ENCODE data around the gene MACROD2. TPM values are rescaled to one million over a fixed set of nuclear protein-coding genes. Genes with fewer than 3 reads are reported as not detected.

MACROD2 gene
- total RNA-seq, 1 experiment from 2014 or later, result 3.7 TPM

DNA sequence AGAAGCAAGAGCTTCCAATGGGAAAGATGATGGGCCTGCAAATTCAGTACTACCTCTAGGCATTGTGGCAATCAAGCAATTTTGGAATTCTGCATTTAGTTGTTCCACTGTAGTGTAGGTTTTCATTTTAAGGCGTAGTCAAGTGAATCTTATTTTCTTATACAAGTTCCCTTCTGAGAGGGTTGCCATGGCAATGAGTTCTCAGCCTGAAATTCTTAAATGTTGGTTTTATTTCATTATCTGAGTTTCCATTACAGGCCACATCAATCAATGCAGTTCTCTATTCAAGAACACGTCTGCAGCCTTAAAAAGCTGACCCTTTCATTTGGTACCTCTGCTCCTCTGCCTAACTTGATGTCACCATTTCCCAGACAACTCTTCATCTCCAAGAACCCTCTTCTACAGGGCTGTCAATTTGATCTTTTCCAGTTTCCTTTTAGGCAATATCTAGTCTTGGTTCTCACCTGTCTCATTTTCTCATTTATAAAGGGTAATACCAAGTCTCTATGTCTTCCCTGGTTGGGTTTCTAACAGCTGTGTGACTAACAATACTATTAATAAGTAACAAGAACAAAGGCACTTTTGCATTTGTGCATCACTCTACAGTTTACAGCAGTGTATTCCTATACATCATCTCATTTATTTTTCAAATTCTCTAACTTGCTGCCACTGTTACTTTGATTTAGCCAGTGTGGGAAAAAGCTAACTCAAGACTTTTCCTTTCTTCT, 1240.3 kb downstream of the MACROD2 start:
- Histone ChIP-seq H3K9me2 (ENCODE audit: insufficient read depth) (no peaks in the 10 kb centered on the region), H3K79me2 (ENCODE audit: insufficient read depth, low read length) (no peaks in the 10 kb centered on the region), H4K20me1 (ENCODE audit: insufficient read depth) (no peaks in the 10 kb centered on the region), H3K4me1 (ENCODE audit: control insufficient read depth in 1 of 2, insufficient read depth in 2 of 2, low read length in 2 of 2) (no peaks in the 10 kb centered on the region), H3K4me3 (replicated peaks in 1 of 2; ENCODE audit: low read depth in 1 of 2, low read length in 2 of 2) (no peak overlapping the region), H3K27me3 (ENCODE audit: insufficient read depth, low read length) (no peaks in the 10 kb centered on the region), H3K27ac (ENCODE audit: low read depth, low read length) (no peak overlapping the region), H3K4me2 (ENCODE audit: low read length) (no peak overlapping the region), H3K9me3 (ENCODE audit: control insufficient read depth in 1 of 2, insufficient read depth in 1 of 2, low read depth in 1 of 2, low read length in 2 of 2) (no peaks in the 10 kb centered on the region; a peak in 1 of 4 replicates), H2AFZ (ENCODE audit: low read depth, low read length, poor library complexity, severe bottlenecking) (no peak overlapping the region), H3K9ac (ENCODE audit: low read length) (no peak overlapping the region), H3K36me3 (ENCODE audit: control insufficient read depth in 1 of 2, insufficient read depth in 2 of 2, low read length in 2 of 2) (no peaks in the 10 kb centered on the region)
- POLR2A ChIA-PET, result no interaction called here
- BruUV-seq (replicated peaks), result no TSS peak
- no peak for DNase-seq (ENCODE audit: low read depth, low spot score)
- CTCF ChIA-PET, result no interaction called here
- no peak for ATAC-seq
- TF ChIP-seq MAX (IDR thresholded peaks at IDR 0.05) (no peak), CBX3 (IDR thresholded peaks at IDR 0.05; ENCODE audit: low read depth) (no peak), SIN3A (IDR thresholded peaks at IDR 0.05; ENCODE audit: low read depth) (no peak), ZNF274 (IDR thresholded peaks at IDR 0.05; ENCODE audit: low read depth, low read length) (no peak), POLR2A (IDR thresholded peaks at IDR 0.05; ENCODE audit: borderline replicate concordance, extremely low read depth, insufficient read depth, insufficient read length) (no peak), SP1 (IDR thresholded peaks at IDR 0.05; ENCODE audit: low read depth) (no peak), RAD21 (IDR thresholded peaks at IDR 0.05; ENCODE audit: low read depth) (no peak), CEBPB (IDR thresholded peaks at IDR 0.05; ENCODE audit: low read depth) (no peak), FOSL1 (IDR thresholded peaks at IDR 0.05; ENCODE audit: low read depth) (no peak), TCF7L2 (IDR thresholded peaks at IDR 0.05; ENCODE audit: borderline replicate concordance, extremely low read depth, insufficient read depth, insufficient read length) (no peak), EZH2 (IDR thresholded peaks at IDR 0.05) (no peak), YY1 (IDR thresholded peaks at IDR 0.05; ENCODE audit: extremely low read depth, insufficient replicate concordance, low read depth, low read length) (no peak), POLR2AphosphoS5 (IDR thresholded peaks at IDR 0.05; ENCODE audit: low read depth, low read length) (no peak), SRF (IDR thresholded peaks at IDR 0.05; ENCODE audit: low read depth) (no peak), EGR1 (IDR thresholded peaks at IDR 0.05; ENCODE audit: low read depth) (no peak), JUND (IDR thresholded peaks at IDR 0.05) (no peak), REST (IDR thresholded peaks at IDR 0.05; ENCODE audit: low read depth) (no peak)
- TF ChIP-seq, protein P1, sequence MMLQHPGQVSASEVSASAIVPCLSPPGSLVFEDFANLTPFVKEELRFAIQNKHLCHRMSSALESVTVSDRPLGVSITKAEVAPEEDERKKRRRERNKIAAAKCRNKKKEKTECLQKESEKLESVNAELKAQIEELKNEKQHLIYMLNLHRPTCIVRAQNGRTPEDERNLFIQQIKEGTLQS (IDR thresholded peaks at IDR 0.05), result no peak
- TF ChIP-seq, protein P2, sequence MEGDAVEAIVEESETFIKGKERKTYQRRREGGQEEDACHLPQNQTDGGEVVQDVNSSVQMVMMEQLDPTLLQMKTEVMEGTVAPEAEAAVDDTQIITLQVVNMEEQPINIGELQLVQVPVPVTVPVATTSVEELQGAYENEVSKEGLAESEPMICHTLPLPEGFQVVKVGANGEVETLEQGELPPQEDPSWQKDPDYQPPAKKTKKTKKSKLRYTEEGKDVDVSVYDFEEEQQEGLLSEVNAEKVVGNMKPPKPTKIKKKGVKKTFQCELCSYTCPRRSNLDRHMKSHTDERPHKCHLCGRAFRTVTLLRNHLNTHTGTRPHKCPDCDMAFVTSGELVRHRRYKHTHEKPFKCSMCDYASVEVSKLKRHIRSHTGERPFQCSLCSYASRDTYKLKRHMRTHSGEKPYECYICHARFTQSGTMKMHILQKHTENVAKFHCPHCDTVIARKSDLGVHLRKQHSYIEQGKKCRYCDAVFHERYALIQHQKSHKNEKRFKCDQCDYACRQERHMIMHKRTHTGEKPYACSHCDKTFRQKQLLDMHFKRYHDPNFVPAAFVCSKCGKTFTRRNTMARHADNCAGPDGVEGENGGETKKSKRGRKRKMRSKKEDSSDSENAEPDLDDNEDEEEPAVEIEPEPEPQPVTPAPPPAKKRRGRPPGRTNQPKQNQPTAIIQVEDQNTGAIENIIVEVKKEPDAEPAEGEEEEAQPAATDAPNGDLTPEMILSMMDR (IDR thresholded peaks at IDR 0.05 in 2 of 3, conservative IDR thresholded peaks at IDR 0.05 in 1 of 3; ENCODE audit: borderline replicate concordance in 1 of 3, insufficient read depth in 1 of 3, low read depth in 2 of 3, low read length in 2 of 3), result no peak
- TF ChIP-seq, protein P3, sequence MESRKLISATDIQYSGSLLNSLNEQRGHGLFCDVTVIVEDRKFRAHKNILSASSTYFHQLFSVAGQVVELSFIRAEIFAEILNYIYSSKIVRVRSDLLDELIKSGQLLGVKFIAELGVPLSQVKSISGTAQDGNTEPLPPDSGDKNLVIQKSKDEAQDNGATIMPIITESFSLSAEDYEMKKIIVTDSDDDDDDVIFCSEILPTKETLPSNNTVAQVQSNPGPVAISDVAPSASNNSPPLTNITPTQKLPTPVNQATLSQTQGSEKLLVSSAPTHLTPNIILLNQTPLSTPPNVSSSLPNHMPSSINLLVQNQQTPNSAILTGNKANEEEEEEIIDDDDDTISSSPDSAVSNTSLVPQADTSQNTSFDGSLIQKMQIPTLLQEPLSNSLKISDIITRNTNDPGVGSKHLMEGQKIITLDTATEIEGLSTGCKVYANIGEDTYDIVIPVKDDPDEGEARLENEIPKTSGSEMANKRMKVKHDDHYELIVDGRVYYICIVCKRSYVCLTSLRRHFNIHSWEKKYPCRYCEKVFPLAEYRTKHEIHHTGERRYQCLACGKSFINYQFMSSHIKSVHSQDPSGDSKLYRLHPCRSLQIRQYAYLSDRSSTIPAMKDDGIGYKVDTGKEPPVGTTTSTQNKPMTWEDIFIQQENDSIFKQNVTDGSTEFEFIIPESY (IDR thresholded peaks at IDR 0.05; ENCODE audit: extremely low read depth, insufficient replicate concordance, low read length), result no peak
- intact Hi-C loops (cut with micrococcal nuclease), result no loop called here
- RAD21 ChIA-PET (ENCODE audit: low non-redundant PET in 1 of 2, low total read pairs in 2 of 2, uncharacterized antibody in 2 of 2, unreplicated experiment in 2 of 2), result no interaction called here

Data from HCT116 (cell line).